ENCODE measurements around the gene CDH13.

Gene CDH13

GRCh38 chr16:83622010-83622409 is 995.2 kb downstream of the CDH13 start:
- DNase-seq (ENCODE audit: low read depth), result no peak

- DNase-seq (ENCODE audit: low read depth), result no peak
Observed at GRCh38 chr16:83623091-83623730, 996.4 kb downstream of the CDH13 start.

GRCh38 chr16:83623892-83624291 is 997.1 kb downstream of the CDH13 start:
- no peak for DNase-seq (ENCODE audit: low read depth)

- no peak for DNase-seq (ENCODE audit: low read depth)
Observed at GRCh38 chr16:83624429-83625120, 997.8 kb downstream of the CDH13 start.

GRCh38 chr16:83626204-83626603 is 999.4 kb downstream of the CDH13 start:
- no peak for DNase-seq (ENCODE audit: low read depth)

GRCh38 chr16:83626676-83627075 is 999.9 kb downstream of the CDH13 start:
- no peak for DNase-seq (ENCODE audit: low read depth)

- DNase-seq (ENCODE audit: low read depth), result no peak
Observed at GRCh38 chr16:83627996-83628395, 1001.2 kb downstream of the CDH13 start.

- DNase-seq (ENCODE audit: low read depth), result no peak
Observed at GRCh38 chr16:83629426-83629825, 1002.7 kb downstream of the CDH13 start.

GRCh38 chr16:83629836-83630235 is 1003.1 kb downstream of the CDH13 start:
- DNase-seq (ENCODE audit: low read depth), result no peak

GRCh38 chr16:83630979-83631378 is 1004.2 kb downstream of the CDH13 start:
- no peak for DNase-seq (ENCODE audit: low read depth)

GRCh38 chr16:83633286-83633685 is 1006.5 kb downstream of the CDH13 start:
- DNase-seq (ENCODE audit: low read depth), result no peak

GRCh38 chr16:83648347-83648746 is 1021.6 kb downstream of the CDH13 start:
- DNase-seq (ENCODE audit: low read depth), result no peak

- DNase-seq (ENCODE audit: low read depth), result no peak
Observed at GRCh38 chr16:83651871-83652270, 1025.1 kb downstream of the CDH13 start.

GRCh38 chr16:83652943-83653342 is 1026.2 kb downstream of the CDH13 start:
- DNase-seq (ENCODE audit: low read depth), result no peak

- DNase-seq (ENCODE audit: low read depth), result no peak
Observed at GRCh38 chr16:83653785-83654184, 1027.0 kb downstream of the CDH13 start.

- no peak for DNase-seq (ENCODE audit: low read depth)
Observed at GRCh38 chr16:83660282-83660681, 1033.5 kb downstream of the CDH13 start.

GRCh38 chr16:83661656-83662055 is 1034.9 kb downstream of the CDH13 start:
- DNase-seq (ENCODE audit: low read depth), result no peak

GRCh38 chr16:83666449-83666848 is 1039.7 kb downstream of the CDH13 start:
- DNase-seq (ENCODE audit: low read depth), result no peak

GRCh38 chr16:83669456-83669855 is 1042.7 kb downstream of the CDH13 start:
- no peak for DNase-seq (ENCODE audit: low read depth)

- no peak for DNase-seq (ENCODE audit: low read depth)
Observed at GRCh38 chr16:83674931-83675535, 1048.3 kb downstream of the CDH13 start.

- no peak for DNase-seq (ENCODE audit: low read depth)
Observed at GRCh38 chr16:83676086-83676485, 1049.3 kb downstream of the CDH13 start.

GRCh38 chr16:83680980-83681379 is 1054.2 kb downstream of the CDH13 start:
- DNase-seq (ENCODE audit: low read depth), result no peak

GRCh38 chr16:83681381-83681956 is 1054.7 kb downstream of the CDH13 start:
- DNase-seq (ENCODE audit: low read depth), result no peak

Data from activated T-cell treated with anti-CD3 and anti-CD28 coated beads for 24 hours (primary cell).